ENCODE results near the gene CRIP2.

CRIP2 gene

GRCh38 chr14:105460116-105460515, 14.5 kb upstream of the CRIP2 start:
- in situ Hi-C loops (cut with MboI; ENCODE audit: low sequenced_read_pairs) = no loop called here

GRCh38 chr14:105460616-105461015, 14.0 kb upstream of the CRIP2 start:
- in situ Hi-C loops (cut with MboI; ENCODE audit: low sequenced_read_pairs) = no loop called here

DNA sequence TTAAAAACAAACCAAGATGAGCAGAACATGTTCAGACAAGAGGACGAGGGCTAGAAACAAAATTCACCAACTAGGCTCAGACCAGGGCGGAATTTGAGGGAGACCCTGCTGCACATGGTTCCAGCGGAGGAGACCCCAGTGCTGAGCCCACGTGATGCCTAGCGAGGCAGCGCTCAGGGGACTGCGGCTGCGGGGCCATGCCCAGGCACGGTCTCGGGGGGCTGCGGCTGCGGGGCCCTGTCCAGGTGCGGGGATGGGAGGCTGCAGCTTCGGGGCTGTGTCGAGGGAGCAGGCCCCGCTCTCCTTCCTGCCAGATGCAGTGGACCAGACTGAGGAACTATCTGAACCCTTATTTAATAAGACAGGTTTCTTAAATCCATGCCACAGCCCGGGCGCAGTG, 12.7 kb upstream of the CRIP2 start:
- in situ Hi-C loops (cut with MboI; ENCODE audit: low sequenced_read_pairs) = no loop called here

- in situ Hi-C loops (cut with MboI; ENCODE audit: low sequenced_read_pairs) = no loop called here
Measured at GRCh38 chr14:105464501-105464900, 10.1 kb upstream of the CRIP2 start.

DNA sequence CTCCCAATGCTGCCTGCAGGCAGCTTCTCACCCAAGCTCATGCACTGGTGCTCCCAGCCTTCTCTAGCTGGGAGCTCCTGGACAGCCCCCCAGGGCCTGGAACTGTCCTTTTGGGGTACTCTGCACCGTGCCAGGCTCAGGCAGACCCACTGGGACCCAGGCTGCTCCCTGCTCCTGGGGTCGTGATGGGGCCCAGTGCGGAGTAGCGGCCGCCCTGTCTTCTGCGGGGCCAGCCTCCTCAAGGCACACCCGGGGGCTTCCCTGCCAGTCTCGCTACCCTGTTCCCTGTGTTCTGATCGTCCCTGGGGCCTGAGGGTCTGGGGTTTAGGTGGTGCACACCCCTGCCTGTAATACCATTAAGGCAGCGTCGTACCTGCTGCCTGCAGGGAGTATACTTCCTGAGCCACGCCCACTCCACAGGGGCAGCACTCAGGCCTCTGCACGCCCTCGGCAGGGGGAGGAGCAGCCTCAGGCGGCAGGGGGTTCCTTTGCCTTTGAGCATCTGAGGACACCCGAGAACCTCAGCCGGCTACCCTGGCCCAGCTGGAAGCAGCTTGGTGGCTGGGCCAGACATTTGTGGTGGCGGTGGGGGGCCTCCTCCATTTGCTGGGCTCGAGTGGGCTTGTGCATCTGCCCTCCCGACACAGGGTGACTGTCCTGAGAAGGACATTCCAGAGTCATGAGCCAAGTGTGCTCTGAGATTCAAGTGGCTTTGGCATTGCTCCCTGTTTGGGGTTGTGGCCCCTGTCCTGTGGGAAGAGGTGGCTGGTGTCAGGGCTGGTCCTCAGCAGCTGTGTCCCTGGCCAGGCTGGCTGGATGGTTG, 9.2 kb upstream of the CRIP2 start:
- in situ Hi-C loops (cut with MboI; ENCODE audit: low sequenced_read_pairs) = no loop called here

GRCh38 chr14:105466531-105467248, 7.9 kb upstream of the CRIP2 start:
- in situ Hi-C loops (cut with MboI; ENCODE audit: low sequenced_read_pairs) = no loop called here

- in situ Hi-C loops (cut with MboI; ENCODE audit: low sequenced_read_pairs) = no loop called here
Measured at GRCh38 chr14:105467249-105467941, 7.2 kb upstream of the CRIP2 start.

DNA sequence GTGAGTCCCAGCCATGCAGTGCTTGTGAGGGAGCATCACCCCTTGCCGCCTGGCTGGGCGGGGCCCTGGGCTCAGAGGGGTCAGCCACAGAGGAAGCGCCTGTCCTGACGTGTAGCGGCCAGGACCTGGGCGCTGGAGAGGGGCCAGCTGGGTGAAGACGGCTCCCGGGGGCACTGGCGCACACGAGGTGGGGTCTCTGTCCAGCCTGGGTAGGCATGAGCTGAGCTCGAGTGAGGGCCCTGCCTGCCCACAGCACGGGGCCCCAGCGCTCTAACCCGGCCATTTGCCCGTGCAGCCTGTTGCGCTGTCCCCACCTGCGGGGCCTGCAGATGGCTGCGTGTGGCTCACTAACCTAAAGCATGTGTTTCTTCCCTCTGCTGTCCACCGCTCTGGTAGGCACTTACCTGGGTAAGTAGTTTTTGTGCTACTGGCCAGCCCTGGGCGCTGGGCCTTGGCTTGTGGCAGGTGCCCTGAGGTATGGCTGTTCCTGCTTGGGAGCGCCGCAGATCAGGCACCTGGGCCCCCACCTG, 6.6 kb upstream of the CRIP2 start:
- in situ Hi-C loops (cut with MboI; ENCODE audit: low sequenced_read_pairs) = no loop called here

- in situ Hi-C loops (cut with MboI; ENCODE audit: low sequenced_read_pairs) = no loop called here
Measured at GRCh38 chr14:105468621-105469241, 5.9 kb upstream of the CRIP2 start.

DNA sequence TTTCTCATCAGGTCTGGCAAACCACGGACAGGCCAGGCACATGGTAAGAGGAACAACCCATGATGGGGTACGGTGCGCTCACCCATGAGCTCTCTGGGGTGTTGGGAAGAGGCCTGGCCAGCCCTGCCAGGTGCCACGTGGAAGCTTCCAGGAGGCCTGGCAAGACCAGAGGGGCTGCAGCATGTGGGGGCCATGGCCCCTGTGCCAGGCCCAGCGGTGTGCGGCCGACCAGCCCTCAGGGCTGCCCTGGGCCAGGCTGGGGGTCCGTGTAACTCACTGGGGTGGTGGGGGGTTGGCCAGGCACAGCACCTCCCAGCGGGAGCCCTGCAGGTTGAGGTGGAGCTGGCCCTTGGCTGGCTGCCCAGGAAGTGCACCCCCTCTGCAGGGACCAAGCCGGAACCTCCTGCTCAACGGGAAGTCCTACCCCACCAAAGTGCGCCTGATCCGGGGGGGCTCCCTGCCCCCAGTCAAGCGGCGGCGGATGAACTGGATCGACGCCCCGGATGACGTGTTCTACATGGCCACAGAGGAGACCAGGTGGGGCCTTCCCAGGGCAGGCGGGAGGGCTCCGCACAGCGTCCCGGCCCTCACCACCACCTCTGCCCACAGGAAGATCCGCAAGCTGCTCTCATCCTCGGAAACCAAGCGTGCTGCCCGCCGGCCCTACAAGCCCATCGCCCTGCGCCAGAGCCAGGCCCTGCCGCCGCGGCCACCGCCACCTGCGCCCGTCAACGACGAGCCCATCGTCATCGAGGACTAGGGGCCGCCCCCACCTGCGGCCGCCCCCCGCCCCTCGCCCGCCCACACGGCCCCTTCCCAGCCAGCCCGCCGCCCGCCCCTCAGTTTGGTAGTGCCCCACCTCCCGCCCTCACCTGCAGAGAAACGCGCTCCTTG, 4.9 kb upstream of the CRIP2 start:
- in situ Hi-C loops (cut with MboI; ENCODE audit: low sequenced_read_pairs) = no loop called here

- in situ Hi-C loops (cut with MboI; ENCODE audit: low sequenced_read_pairs) = no loop called here
Measured at GRCh38 chr14:105470350-105471296, 4.0 kb upstream of the CRIP2 start.

DNA sequence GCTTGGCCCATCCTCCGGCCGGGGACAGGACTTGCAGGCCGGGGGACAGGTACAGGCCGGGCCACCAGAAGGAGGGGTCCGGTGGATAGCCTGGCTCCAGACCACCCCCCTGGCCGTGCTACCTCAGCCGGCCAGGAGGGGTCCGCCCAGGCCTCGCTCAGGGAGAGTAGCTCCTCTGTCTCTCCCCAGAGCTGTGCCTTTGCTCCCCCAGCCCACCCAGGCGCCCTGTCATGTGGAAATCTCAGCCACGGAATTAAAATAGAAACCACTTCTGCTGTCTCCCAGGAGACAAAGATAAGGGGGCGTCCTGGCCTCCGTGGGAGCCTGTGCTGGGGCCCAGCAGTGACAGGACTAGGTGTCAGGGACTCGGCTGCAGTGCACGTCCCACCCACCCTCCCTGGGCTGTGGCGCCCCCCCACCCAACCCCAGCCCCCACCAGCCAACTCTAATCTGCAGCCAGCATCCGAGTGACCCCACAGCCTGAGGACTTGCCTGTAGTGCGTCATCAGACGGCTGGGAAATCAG, 3.3 kb upstream of the CRIP2 start:
- in situ Hi-C loops (cut with MboI; ENCODE audit: low sequenced_read_pairs) = no loop called here

GRCh38 chr14:105471823-105472485, 2.7 kb upstream of the CRIP2 start:
- in situ Hi-C loops (cut with MboI; ENCODE audit: low sequenced_read_pairs) = no loop called here

DNA sequence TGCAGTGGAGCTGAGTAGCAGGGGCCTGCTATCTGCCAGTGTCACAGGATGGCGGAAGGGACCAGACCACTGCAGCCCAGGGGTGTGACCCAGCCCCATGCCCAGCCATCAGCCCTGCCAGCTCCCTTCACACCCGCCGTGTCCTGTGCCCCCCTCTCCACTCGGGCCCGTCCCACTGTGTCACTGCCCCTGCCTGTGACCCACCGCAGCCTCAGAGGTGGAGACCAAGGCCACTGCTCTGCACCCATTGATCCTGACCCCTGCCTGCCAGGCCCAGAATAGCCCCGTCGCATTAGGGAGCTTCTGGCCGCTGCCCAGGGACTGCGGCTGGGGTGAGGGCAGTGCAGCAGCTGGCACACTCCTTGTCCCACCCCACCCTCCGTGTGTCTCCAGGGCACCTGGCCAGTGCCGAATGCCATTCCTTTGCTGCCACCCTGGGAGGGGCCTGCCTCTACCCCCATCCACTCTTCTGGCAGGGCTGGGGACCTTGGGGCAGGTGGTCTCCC, 2.1 kb upstream of the CRIP2 start:
- in situ Hi-C loops (cut with MboI; ENCODE audit: low sequenced_read_pairs) = no loop called here

DNA sequence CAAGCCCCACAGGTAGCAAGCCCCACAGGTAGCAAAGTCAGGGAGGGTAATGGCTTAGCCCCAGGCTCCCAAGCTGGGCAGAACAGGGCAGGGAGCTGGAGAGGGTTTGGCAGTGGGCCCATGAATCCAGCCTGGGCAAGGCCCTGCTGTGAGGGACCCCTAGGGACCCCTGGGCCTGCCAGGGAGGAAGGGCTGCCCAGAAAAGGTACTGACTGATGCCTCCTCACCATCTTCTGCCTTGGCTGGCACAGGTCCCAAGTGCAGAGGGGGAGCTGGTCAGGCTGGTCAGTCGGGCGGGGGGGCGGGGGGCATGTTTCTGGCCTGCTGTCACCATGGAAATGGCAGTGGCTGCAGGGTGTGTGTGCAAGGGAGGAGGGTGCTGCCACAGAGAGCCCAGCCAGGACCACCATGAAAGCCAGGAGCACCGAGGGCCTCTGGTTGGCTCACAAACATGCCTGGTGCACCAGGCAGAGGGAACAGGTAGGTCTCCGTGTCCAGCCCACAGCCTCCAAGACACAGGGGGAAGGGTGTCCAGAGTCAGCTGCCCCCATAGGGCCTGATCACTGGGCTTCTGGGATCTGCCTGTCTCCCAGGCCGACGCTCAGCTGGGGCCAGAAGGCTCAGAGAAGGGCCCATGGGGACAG, 1.5 kb upstream of the CRIP2 start:
- in situ Hi-C loops (cut with MboI; ENCODE audit: low sequenced_read_pairs) = no loop called here

- in situ Hi-C loops (cut with MboI; ENCODE audit: low sequenced_read_pairs) = no loop called here
Measured at GRCh38 chr14:105473677-105474482, 741 bp upstream of the CRIP2 start.
